Measurements from ENCODE around the gene DFFB. TPM values are rescaled to one million over a fixed set of nuclear protein-coding genes. Genes with fewer than 3 reads are reported as not detected.

DFFB gene
- total RNA-seq, 1 experiment from 2014 or later: 9.0 TPM

- no peak for TF ChIP-seq SRF (IDR thresholded peaks at IDR 0.05; ENCODE audit: low read depth)
- TF ChIP-seq EGR1 (IDR thresholded peaks at IDR 0.05; ENCODE audit: low read depth): no peak
- TF ChIP-seq EZH2phosphoT487 (IDR thresholded peaks at IDR 0.05; ENCODE audit: borderline replicate concordance): no peak
These were observed 37.0 kb upstream of the DFFB start (continued) for GRCh38 chr1:3820316-3820715.

DNA sequence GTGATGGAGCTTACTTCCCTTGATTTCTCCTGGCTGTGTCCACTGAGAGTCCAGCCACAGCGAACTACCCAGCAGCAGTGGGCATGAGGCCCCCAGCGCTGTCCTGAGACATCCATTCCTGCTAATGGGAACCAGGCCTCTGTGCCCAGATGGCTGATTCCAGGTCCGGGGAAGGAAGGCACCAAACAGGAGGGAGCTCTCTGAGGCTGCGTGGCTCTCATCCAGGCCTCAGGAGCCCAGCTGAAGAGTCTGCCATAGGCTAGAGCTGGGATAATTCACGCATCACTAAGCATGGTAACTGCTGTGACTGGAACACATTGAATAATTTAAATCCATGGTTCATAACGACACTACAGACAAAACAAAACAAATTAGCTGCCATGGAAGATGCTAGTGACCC, 36.3 kb upstream of the DFFB start:
- Histone ChIP-seq H3K79me2 (ENCODE audit: insufficient read depth, low read length) (no peaks in the 10 kb centered on the region), H4K20me1 (ENCODE audit: insufficient read depth) (no peaks in the 10 kb centered on the region), H3K27ac (ENCODE audit: low read depth, low read length) (no peak overlapping the region), H3K9me3 (ENCODE audit: control insufficient read depth in 1 of 2, insufficient read depth in 1 of 2, low read depth in 1 of 2, low read length in 2 of 2) (no peaks in the 10 kb centered on the region), H3K9me2 (ENCODE audit: insufficient read depth) (no peaks in the 10 kb centered on the region), H2AFZ (ENCODE audit: low read depth, low read length, poor library complexity, severe bottlenecking) (no peak overlapping the region), H3K27me3 (ENCODE audit: insufficient read depth, low read length) (no peaks in the 10 kb centered on the region), H3K36me3 (ENCODE audit: control insufficient read depth in 1 of 2, insufficient read depth in 2 of 2, low read length in 2 of 2) (no peaks in the 10 kb centered on the region; a peak in 1 of 4 replicates), H3K9ac (ENCODE audit: low read length) (no peak overlapping the region), H3K4me2 (ENCODE audit: low read length) (no peak overlapping the region), H3K4me3 (replicated peaks in 1 of 2; ENCODE audit: low read depth in 1 of 2, low read length in 2 of 2) (no peak overlapping the region), H3K4me1 (ENCODE audit: control insufficient read depth in 1 of 2, insufficient read depth in 2 of 2, low read length in 2 of 2) (no peaks in the 10 kb centered on the region)
- TF ChIP-seq, protein P1, sequence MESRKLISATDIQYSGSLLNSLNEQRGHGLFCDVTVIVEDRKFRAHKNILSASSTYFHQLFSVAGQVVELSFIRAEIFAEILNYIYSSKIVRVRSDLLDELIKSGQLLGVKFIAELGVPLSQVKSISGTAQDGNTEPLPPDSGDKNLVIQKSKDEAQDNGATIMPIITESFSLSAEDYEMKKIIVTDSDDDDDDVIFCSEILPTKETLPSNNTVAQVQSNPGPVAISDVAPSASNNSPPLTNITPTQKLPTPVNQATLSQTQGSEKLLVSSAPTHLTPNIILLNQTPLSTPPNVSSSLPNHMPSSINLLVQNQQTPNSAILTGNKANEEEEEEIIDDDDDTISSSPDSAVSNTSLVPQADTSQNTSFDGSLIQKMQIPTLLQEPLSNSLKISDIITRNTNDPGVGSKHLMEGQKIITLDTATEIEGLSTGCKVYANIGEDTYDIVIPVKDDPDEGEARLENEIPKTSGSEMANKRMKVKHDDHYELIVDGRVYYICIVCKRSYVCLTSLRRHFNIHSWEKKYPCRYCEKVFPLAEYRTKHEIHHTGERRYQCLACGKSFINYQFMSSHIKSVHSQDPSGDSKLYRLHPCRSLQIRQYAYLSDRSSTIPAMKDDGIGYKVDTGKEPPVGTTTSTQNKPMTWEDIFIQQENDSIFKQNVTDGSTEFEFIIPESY (IDR thresholded peaks at IDR 0.05; ENCODE audit: extremely low read depth, insufficient replicate concordance, low read length): no peak
- TF ChIP-seq ZFX (IDR thresholded peaks at IDR 0.05) (no peak), ZNF274 (IDR thresholded peaks at IDR 0.05; ENCODE audit: low read depth, low read length) (no peak), EGR1 (IDR thresholded peaks at IDR 0.05; ENCODE audit: low read depth) (no peak), POLR2AphosphoS5 (IDR thresholded peaks at IDR 0.05; ENCODE audit: low read depth, low read length) (no peak), POLR2A (IDR thresholded peaks at IDR 0.05; ENCODE audit: borderline replicate concordance, extremely low read depth, insufficient read depth, insufficient read length) (no peak), CEBPB (IDR thresholded peaks at IDR 0.05; ENCODE audit: low read depth) (no peak), JUND (IDR thresholded peaks at IDR 0.05) (no peak), FOSL1 (IDR thresholded peaks at IDR 0.05; ENCODE audit: low read depth) (no peak), ELF1 (IDR thresholded peaks at IDR 0.05; ENCODE audit: borderline replicate concordance, low read depth) (no peak), RAD21 (IDR thresholded peaks at IDR 0.05; ENCODE audit: low read depth) (no peak), EZH2phosphoT487 (IDR thresholded peaks at IDR 0.05; ENCODE audit: borderline replicate concordance) (no peak), CBX3 (IDR thresholded peaks at IDR 0.05; ENCODE audit: low read depth) (no peak), SP1 (IDR thresholded peaks at IDR 0.05; ENCODE audit: low read depth) (no peak), YY1 (IDR thresholded peaks at IDR 0.05; ENCODE audit: extremely low read depth, insufficient replicate concordance, low read depth, low read length) (no peak), SIN3A (IDR thresholded peaks at IDR 0.05; ENCODE audit: low read depth) (no peak)
- TF ChIP-seq, protein P2, sequence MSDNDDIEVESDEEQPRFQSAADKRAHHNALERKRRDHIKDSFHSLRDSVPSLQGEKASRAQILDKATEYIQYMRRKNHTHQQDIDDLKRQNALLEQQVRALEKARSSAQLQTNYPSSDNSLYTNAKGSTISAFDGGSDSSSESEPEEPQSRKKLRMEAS (IDR thresholded peaks at IDR 0.05): no peak
- TF ChIP-seq, protein P3, sequence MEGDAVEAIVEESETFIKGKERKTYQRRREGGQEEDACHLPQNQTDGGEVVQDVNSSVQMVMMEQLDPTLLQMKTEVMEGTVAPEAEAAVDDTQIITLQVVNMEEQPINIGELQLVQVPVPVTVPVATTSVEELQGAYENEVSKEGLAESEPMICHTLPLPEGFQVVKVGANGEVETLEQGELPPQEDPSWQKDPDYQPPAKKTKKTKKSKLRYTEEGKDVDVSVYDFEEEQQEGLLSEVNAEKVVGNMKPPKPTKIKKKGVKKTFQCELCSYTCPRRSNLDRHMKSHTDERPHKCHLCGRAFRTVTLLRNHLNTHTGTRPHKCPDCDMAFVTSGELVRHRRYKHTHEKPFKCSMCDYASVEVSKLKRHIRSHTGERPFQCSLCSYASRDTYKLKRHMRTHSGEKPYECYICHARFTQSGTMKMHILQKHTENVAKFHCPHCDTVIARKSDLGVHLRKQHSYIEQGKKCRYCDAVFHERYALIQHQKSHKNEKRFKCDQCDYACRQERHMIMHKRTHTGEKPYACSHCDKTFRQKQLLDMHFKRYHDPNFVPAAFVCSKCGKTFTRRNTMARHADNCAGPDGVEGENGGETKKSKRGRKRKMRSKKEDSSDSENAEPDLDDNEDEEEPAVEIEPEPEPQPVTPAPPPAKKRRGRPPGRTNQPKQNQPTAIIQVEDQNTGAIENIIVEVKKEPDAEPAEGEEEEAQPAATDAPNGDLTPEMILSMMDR (IDR thresholded peaks at IDR 0.05 in 2 of 3, conservative IDR thresholded peaks at IDR 0.05 in 1 of 3; ENCODE audit: borderline replicate concordance in 1 of 3, insufficient read depth in 1 of 3, low read depth in 2 of 3, low read length in 2 of 3): no peak
- TF ChIP-seq, protein P4, sequence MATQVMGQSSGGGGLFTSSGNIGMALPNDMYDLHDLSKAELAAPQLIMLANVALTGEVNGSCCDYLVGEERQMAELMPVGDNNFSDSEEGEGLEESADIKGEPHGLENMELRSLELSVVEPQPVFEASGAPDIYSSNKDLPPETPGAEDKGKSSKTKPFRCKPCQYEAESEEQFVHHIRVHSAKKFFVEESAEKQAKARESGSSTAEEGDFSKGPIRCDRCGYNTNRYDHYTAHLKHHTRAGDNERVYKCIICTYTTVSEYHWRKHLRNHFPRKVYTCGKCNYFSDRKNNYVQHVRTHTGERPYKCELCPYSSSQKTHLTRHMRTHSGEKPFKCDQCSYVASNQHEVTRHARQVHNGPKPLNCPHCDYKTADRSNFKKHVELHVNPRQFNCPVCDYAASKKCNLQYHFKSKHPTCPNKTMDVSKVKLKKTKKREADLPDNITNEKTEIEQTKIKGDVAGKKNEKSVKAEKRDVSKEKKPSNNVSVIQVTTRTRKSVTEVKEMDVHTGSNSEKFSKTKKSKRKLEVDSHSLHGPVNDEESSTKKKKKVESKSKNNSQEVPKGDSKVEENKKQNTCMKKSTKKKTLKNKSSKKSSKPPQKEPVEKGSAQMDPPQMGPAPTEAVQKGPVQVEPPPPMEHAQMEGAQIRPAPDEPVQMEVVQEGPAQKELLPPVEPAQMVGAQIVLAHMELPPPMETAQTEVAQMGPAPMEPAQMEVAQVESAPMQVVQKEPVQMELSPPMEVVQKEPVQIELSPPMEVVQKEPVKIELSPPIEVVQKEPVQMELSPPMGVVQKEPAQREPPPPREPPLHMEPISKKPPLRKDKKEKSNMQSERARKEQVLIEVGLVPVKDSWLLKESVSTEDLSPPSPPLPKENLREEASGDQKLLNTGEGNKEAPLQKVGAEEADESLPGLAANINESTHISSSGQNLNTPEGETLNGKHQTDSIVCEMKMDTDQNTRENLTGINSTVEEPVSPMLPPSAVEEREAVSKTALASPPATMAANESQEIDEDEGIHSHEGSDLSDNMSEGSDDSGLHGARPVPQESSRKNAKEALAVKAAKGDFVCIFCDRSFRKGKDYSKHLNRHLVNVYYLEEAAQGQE (IDR thresholded peaks at IDR 0.05; ENCODE audit: low read depth): no peak
- no peak for DNase-seq (ENCODE audit: low read depth, low spot score)
- ATAC-seq: no peak
- CTCF ChIA-PET: no interaction called here
- RAD21 ChIA-PET (ENCODE audit: low non-redundant PET in 1 of 2, low total read pairs in 2 of 2, uncharacterized antibody in 2 of 2, unreplicated experiment in 2 of 2): no interaction called here
- POLR2A ChIA-PET: no interaction called here
- intact Hi-C loops (cut with micrococcal nuclease): no loop called here
- BruUV-seq (replicated peaks): no TSS peak
